Skeletal muscle tissue (tissue), 4 donors: Measurements from ENCODE around the gene ZDHHC13. TPM values are rescaled to one million over a fixed set of nuclear protein-coding genes. Genes with fewer than 3 reads are reported as not detected.

ENCODE experiments used
- H3K27ac ChIP-seq: one replicate; pipeline ENCODE4 v1.7.0; 2013; ENCODE audit warnings: mild to moderate bottlenecking, low read depth, low read length, inconsistent platforms
- H3K27me3 ChIP-seq, 3 donors: one replicate each; pipeline ENCODE4 v1.7.0; 2013; ENCODE audit warnings: low read length in 3 of 3; ENCODE audit not compliant: control insufficient read depth in 3 of 3, insufficient read depth in 3 of 3
- H3K36me3 ChIP-seq, 3 donors: one replicate each; pipeline ENCODE4 v1.7.0; 2013; ENCODE audit warnings: low read length in 3 of 3; ENCODE audit not compliant: control insufficient read depth in 3 of 3, insufficient read depth in 3 of 3
- H3K4me1 ChIP-seq, 3 donors: one replicate each; pipeline ENCODE4 v1.7.0; 2013; ENCODE audit warnings: low read length in 3 of 3, mild to moderate bottlenecking in 3 of 3; ENCODE audit not compliant: control insufficient read depth in 3 of 3, insufficient read depth in 3 of 3
- H3K4me3 ChIP-seq, 3 donors: one replicate each; pipeline ENCODE4 v1.7.0; 2013; ENCODE audit warnings: low read length in 3 of 3
- H3K9ac ChIP-seq, 3 donors: one replicate each; pipeline ENCODE4 v1.7.0; 2013; ENCODE audit warnings: low read length in 3 of 3, mild to moderate bottlenecking in 3 of 3, moderate library complexity in 2 of 3, low read depth in 1 of 3
- H3K9me3 ChIP-seq, 3 donors: one replicate each; pipeline ENCODE4 v1.7.0; 2013; ENCODE audit warnings: low read length in 3 of 3; ENCODE audit not compliant: control insufficient read depth in 3 of 3
- total RNA-seq: library from RNA; depleted of rRNA; stranded (reverse); fragments of >200 nt; gene quantifications from one replicate; pipeline ENCODE4 v1.2.3, GENCODE V29; 2014
- donor health status: Osteomylitis.

ZDHHC13 gene
- total RNA-seq, 1 donor from 2014 or later = 6.8 TPM

DNA sequence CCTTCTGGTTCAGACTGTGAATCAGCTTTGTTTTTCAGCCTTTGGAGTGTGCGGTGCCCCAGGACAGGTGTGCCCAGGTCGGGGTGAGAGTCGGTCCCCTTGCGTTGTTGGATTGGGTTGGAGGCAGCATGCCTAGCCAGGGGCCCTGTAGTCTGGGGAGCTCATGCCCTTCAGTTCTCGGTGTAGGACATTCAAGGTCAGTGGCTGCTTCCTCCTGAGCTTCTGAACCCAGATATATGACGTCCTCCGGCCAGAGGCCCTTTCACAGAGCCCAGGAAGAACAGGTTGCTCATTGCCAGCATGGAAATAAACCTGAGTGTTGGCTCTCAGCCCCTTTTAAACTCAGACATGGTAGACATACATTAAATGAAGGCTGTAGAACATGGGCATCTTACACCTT, 82.1 kb downstream of the ZDHHC13 start:
- Histone ChIP-seq H3K9me3 (no peaks in the 10 kb centered on the region), H3K27ac (peak overlapping the region; percentile 98), H3K36me3 (no peaks in the 10 kb centered on the region), H3K4me1 (peaks cover 25 to 40% (median 30%) of the 10 kb centered on the region in 3 donors), H3K4me3 (peak overlapping the region; percentile 69 to 82 (median 72)), H3K9ac (peak overlapping the region; percentile 47 to 90 (median 89)), H3K27me3 (no peaks in the 10 kb centered on the region)

DNA sequence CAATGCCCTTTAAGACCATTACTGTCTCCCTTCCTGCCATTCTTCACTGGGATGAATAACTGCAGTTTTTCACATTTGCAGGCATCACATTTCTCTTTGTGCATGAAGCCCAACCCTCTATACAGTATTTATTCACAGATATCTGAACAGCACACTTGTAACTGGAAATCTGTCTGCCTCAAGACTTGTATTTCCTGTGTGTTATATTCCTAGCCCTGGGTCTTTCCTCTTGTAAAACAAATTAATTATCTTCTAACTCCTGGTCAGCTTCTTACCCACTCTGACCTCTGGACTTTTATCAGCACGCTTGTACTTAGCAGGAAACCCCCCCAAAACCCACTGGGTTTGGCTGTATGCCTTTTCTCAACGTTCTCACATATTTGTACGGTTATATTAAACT, 82.8 kb downstream of the ZDHHC13 start:
- Histone ChIP-seq H3K4me1 (peaks cover 20 to 33% (median 23%) of the 10 kb centered on the region in 3 donors), H3K4me3 (peak overlapping the region; percentile 69 to 82 (median 72)), H3K9me3 (no peaks in the 10 kb centered on the region), H3K9ac (peak overlapping the region; percentile 84 to 90 (median 89)), H3K27ac (peak overlapping the region; percentile 98), H3K27me3 (no peaks in the 10 kb centered on the region), H3K36me3 (no peaks in the 10 kb centered on the region)

- peak overlapping the region; percentile 84 to 90 (median 89) for H3K9ac ChIP-seq
- no peaks in the 10 kb centered on the region for H3K9me3 ChIP-seq
- H3K4me3 ChIP-seq = peak overlapping the region; percentile 69 to 82 (median 72)
- H3K4me1 ChIP-seq = peaks cover 17 to 30% (median 23%) of the 10 kb centered on the region in 3 donors
- H3K36me3 ChIP-seq = no peaks in the 10 kb centered on the region
- peak overlapping the region; percentile 98 for H3K27ac ChIP-seq
- H3K27me3 ChIP-seq = no peaks in the 10 kb centered on the region
Measured at GRCh38 chr11:19200410-19201201, 83.6 kb downstream of the ZDHHC13 start.

DNA sequence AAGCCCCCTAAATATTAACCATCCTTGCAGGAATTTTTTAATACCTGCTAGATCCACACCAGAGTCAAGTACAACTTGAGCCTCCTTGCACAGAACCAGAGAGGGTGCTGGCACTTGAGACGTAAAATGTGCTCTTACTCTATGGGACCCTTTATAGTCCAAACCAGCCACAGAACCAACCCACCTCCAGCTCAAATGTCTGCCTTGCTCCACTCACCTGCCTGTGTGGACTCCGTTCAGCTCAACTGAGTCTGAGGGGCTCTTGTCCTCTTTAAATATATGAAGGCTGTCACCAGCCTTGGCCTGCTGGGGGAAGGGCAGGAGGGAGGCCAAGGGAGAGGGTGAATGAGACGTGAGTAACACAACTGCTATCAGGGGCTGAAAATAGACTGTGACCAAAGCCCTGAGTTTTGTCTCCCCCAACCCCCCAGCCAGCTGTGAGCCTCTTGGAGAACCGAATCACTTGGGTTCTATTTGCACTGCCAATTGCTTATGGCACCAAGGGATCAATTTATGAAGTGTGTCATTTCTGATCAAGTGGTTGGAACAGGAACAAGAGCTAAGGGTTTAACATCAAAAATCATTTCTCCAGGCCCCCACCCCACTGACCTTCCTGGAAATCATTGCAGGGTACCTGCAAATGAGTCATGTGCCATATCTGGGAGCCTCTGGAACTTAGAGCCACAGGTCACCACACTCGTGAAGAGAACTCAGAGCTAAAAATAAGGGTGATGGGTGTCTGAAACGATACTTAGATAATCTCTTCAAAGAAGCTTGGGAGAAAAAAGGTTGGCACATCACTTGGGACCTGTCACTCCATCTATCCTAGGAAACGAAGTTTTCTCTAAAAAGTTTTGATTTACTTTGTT, 85.0 kb downstream of the ZDHHC13 start, which contains the start of gene CSRP3:
CSRP3 (minus strand) TSS at position 247 of the 869 bp plus-strand sequence. CDS start 9,535 bp downstream, outside the sequence.
- Histone ChIP-seq H3K4me3 (peak within 1 kb of the TSS; percentile 69 to 82 (median 72)), H3K4me1 (peaks cover 14 to 30% (median 17%) of the 10 kb centered on the region in 3 donors)

GRCh38 chr11:19204836-19205235, 87.9 kb downstream of the ZDHHC13 start:
- no peak overlapping the region for H3K4me3 ChIP-seq
- H3K9ac ChIP-seq = no peak overlapping the region
- no peaks in the 10 kb centered on the region for H3K27me3 ChIP-seq
- no peaks in the 10 kb centered on the region for H3K36me3 ChIP-seq
- peaks cover 14 to 24% (median 14%) of the 10 kb centered on the region in 3 donors for H3K4me1 ChIP-seq
- H3K9me3 ChIP-seq = no peaks in the 10 kb centered on the region
- H3K27ac ChIP-seq = no peak overlapping the region

More for the DNA sequence above, 85.0 kb downstream of the ZDHHC13 start, which contains the start of gene CSRP3:
- H3K27ac ChIP-seq = peak within 1 kb of the TSS; percentile 98
- H3K27me3 ChIP-seq = no peaks in the 10 kb centered on the region
- no peaks in the 10 kb centered on the region for H3K36me3 ChIP-seq
- no peaks in the 10 kb centered on the region for H3K9me3 ChIP-seq
- H3K9ac ChIP-seq = peak within 1 kb of the TSS; percentile 84 to 90 (median 89)

- Histone ChIP-seq H3K4me3 (no peak overlapping the region), H3K4me1 (peaks cover 7 to 12% (median 10%) of the 10 kb centered on the region in 3 donors), H3K9ac (no peak overlapping the region), H3K36me3 (no peaks in the 10 kb centered on the region), H3K27me3 (no peaks in the 10 kb centered on the region), H3K9me3 (no peaks in the 10 kb centered on the region), H3K27ac (no peak overlapping the region)
Measured at GRCh38 chr11:19208181-19208580, 91.2 kb downstream of the ZDHHC13 start.

GRCh38 chr11:19208959-19209546, 92.1 kb downstream of the ZDHHC13 start:
- H3K9ac ChIP-seq = no peak overlapping the region
- H3K27me3 ChIP-seq = no peaks in the 10 kb centered on the region
- H3K9me3 ChIP-seq = no peaks in the 10 kb centered on the region
- peaks cover 7 to 12% (median 10%) of the 10 kb centered on the region in 3 donors for H3K4me1 ChIP-seq
- H3K4me3 ChIP-seq = no peak overlapping the region
- H3K27ac ChIP-seq = peak overlapping the region; percentile 16
- no peaks in the 10 kb centered on the region for H3K36me3 ChIP-seq

- H3K4me1 ChIP-seq = peaks cover 7 to 12% (median 10%) of the 10 kb centered on the region in 3 donors
- no peak overlapping the region for H3K9ac ChIP-seq
- H3K9me3 ChIP-seq = no peaks in the 10 kb centered on the region
- H3K4me3 ChIP-seq = no peak overlapping the region
- H3K36me3 ChIP-seq = no peaks in the 10 kb centered on the region
- H3K27me3 ChIP-seq = no peaks in the 10 kb centered on the region
- H3K27ac ChIP-seq = peak overlapping the region; percentile 16
Measured at GRCh38 chr11:19209617-19210370, 92.8 kb downstream of the ZDHHC13 start.

DNA sequence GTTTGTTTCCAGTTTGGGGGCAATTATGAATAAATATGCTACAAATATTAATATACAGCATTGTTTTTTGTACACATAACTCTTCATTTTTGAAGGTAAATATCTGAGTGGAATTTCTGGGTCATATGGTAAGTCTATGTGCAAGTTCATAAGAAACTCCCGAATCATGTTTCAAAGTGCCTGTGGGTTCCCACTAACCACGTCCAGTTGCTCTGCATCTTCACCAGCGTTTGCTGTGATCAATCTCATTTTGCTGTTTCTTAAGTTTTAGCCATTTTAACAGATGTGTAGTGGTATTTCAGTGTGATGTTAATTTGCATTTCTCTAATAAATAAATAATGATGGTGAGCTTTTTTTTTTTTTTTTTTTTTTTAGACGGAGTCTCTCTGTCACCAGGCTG, 99.1 kb downstream of the ZDHHC13 start:
- H3K4me3 ChIP-seq = no peak overlapping the region
- peaks cover 20 to 23% (median 23%) of the 10 kb centered on the region in 3 donors for H3K4me1 ChIP-seq
- H3K27ac ChIP-seq = no peak overlapping the region
- no peak overlapping the region for H3K9ac ChIP-seq
- H3K9me3 ChIP-seq = no peaks in the 10 kb centered on the region
- H3K36me3 ChIP-seq = no peaks in the 10 kb centered on the region
- no peaks in the 10 kb centered on the region for H3K27me3 ChIP-seq
